ENCODE measurements around the gene PI4K2A. TPM values are rescaled to one million over a fixed set of nuclear protein-coding genes. Genes with fewer than 3 reads are reported as not detected.
A peak's percentile ranks its signal among the peaks of the same experiment; 100 is the strongest.

Gene PI4K2A
- polyA plus RNA-seq, 1 donor from 2014 or later, result 14.4 TPM

DNA sequence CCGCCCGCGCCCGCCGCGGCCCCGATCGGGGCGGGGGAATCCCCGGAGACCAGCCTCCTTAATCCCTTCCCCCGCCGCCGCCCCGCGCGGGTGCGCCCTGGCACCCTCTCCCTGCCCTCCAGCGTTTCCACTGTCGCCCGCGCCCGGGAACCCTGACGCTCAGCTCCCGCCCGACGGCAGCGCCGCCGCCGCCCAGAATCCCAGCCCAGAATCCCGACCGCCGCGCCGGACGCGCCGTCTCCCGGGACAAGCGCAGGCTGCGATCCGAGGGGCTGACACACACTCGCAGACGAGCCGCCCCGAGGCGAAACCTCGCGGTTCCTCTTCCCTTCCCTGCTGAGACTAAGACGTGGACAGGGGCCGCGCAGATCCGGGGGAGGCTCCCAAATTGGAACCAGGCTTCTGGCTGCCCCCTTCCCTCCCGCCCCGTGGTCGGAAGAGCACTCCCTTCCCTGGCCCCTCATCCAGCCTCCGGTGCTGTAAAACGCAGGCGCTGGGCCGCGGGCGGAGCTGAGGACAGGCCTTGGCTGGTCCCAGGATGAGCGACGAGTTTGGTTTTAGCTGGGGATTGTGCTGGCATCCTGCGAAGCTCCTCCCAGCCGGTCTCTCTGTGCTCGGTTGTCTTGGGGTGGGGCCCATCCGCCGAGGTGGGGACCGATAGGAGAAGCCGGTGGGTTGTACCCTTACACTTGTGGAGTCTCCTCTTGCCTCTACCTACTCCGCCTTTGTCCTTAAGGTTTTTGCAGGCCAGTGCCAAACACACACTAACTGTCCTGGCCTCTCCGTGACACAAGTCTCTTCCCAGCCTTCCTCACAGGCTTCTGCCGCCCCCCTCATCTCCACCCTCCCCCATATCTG, 74.2 kb downstream of the PI4K2A start:
- no peaks in the 10 kb centered on the region for H3K36me3 ChIP-seq (ENCODE audit: insufficient read depth, low read length)
- no peak overlapping the region for H3K27ac ChIP-seq (ENCODE audit: low read length)
- no peak overlapping the region for H3K4me2 ChIP-seq (ENCODE audit: low read length)
- H3K79me2 ChIP-seq (replicated peaks; ENCODE audit: insufficient read depth, low read length), result no peaks in the 10 kb centered on the region
- H2AFZ ChIP-seq (ENCODE audit: low read depth, low read length), result no peak overlapping the region
- TF ChIP-seq SMC3 (conservative IDR thresholded peaks at IDR 0.05; ENCODE audit: poor library complexity) (no peak), EP300 (conservative IDR thresholded peaks at IDR 0.05; ENCODE audit: poor library complexity, severe bottlenecking) (no peak), MXI1 (conservative IDR thresholded peaks at IDR 0.05; ENCODE audit: poor library complexity, severe bottlenecking) (no peak), POLR2AphosphoS5 (IDR thresholded peaks at IDR 0.05) (no peak), RAD21 (conservative IDR thresholded peaks at IDR 0.05) (no peak), EZH2 (IDR thresholded peaks at IDR 0.05; ENCODE audit: borderline replicate concordance, insufficient read depth, low read length, poor library complexity, severe bottlenecking) (no peak), TAF1 (IDR thresholded peaks at IDR 0.05; ENCODE audit: low read depth) (no peak)
- TF ChIP-seq, protein P1, sequence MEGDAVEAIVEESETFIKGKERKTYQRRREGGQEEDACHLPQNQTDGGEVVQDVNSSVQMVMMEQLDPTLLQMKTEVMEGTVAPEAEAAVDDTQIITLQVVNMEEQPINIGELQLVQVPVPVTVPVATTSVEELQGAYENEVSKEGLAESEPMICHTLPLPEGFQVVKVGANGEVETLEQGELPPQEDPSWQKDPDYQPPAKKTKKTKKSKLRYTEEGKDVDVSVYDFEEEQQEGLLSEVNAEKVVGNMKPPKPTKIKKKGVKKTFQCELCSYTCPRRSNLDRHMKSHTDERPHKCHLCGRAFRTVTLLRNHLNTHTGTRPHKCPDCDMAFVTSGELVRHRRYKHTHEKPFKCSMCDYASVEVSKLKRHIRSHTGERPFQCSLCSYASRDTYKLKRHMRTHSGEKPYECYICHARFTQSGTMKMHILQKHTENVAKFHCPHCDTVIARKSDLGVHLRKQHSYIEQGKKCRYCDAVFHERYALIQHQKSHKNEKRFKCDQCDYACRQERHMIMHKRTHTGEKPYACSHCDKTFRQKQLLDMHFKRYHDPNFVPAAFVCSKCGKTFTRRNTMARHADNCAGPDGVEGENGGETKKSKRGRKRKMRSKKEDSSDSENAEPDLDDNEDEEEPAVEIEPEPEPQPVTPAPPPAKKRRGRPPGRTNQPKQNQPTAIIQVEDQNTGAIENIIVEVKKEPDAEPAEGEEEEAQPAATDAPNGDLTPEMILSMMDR (IDR thresholded peaks at IDR 0.05; ENCODE audit: poor library complexity, severe bottlenecking), result no peak
- TF ChIP-seq, protein P2, sequence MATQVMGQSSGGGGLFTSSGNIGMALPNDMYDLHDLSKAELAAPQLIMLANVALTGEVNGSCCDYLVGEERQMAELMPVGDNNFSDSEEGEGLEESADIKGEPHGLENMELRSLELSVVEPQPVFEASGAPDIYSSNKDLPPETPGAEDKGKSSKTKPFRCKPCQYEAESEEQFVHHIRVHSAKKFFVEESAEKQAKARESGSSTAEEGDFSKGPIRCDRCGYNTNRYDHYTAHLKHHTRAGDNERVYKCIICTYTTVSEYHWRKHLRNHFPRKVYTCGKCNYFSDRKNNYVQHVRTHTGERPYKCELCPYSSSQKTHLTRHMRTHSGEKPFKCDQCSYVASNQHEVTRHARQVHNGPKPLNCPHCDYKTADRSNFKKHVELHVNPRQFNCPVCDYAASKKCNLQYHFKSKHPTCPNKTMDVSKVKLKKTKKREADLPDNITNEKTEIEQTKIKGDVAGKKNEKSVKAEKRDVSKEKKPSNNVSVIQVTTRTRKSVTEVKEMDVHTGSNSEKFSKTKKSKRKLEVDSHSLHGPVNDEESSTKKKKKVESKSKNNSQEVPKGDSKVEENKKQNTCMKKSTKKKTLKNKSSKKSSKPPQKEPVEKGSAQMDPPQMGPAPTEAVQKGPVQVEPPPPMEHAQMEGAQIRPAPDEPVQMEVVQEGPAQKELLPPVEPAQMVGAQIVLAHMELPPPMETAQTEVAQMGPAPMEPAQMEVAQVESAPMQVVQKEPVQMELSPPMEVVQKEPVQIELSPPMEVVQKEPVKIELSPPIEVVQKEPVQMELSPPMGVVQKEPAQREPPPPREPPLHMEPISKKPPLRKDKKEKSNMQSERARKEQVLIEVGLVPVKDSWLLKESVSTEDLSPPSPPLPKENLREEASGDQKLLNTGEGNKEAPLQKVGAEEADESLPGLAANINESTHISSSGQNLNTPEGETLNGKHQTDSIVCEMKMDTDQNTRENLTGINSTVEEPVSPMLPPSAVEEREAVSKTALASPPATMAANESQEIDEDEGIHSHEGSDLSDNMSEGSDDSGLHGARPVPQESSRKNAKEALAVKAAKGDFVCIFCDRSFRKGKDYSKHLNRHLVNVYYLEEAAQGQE (IDR thresholded peaks at IDR 0.05; ENCODE audit: borderline replicate concordance), result no peak
- no peaks in the 10 kb centered on the region for H3K9me3 ChIP-seq (ENCODE audit: low read length)
- no peaks in the 10 kb centered on the region for H3K9me2 ChIP-seq (ENCODE audit: insufficient read depth, low read length)
- H4K20me1 ChIP-seq (ENCODE audit: insufficient read depth), result no peaks in the 10 kb centered on the region
- peak overlapping the region; percentile 68 for H3K9ac ChIP-seq (ENCODE audit: low read length)
- H3K27me3 ChIP-seq (ENCODE audit: insufficient read depth, low read depth, low read length), result peaks cover 16% of the 10 kb centered on the region
- H3K4me3 ChIP-seq (ENCODE audit: low read length), result peak overlapping the region; percentile 77
- no peaks in the 10 kb centered on the region for H3F3A ChIP-seq (ENCODE audit: insufficient read depth, low read length, poor library complexity, severe bottlenecking)

DNA sequence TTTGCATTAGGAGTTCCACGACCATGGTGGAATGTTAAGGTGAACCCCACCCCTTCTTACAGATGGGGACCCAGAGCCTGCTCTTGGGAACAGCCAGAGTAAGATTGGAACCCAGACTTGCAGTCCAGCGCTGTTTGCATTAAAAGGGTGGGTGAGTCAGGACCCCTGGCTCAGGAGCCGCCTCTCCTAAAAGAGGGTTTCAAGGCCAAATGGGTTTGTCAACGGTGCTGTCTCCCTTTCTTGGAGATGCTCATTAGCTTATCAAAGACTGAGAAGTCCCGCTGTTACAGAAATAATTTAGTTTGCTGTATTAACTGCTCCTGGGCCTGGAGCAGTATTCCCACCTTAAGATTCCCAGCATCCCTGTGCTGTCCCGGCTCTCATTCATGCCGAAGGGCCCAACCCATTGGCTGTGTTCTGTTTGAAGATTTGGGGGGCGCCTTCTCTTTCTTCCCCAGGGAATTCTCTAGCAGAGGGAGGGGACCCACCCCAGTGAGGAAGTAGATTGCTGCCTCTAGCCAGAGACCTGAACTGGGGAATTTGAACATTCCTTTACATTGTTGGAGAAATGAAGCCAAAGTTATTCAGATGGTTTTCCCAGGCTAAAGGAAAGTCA, 74.9 kb downstream of the PI4K2A start:
- H3K9me3 ChIP-seq (ENCODE audit: low read length), result no peaks in the 10 kb centered on the region

More for the DNA sequence above, 74.9 kb downstream of the PI4K2A start:
- Histone ChIP-seq H2AFZ (ENCODE audit: low read depth, low read length) (no peak overlapping the region), H3K27ac (ENCODE audit: low read length) (no peak overlapping the region), H3F3A (ENCODE audit: insufficient read depth, low read length, poor library complexity, severe bottlenecking) (no peaks in the 10 kb centered on the region), H3K27me3 (ENCODE audit: insufficient read depth, low read depth, low read length) (peaks cover 16% of the 10 kb centered on the region), H3K9me2 (ENCODE audit: insufficient read depth, low read length) (no peaks in the 10 kb centered on the region), H3K36me3 (ENCODE audit: insufficient read depth, low read length) (no peaks in the 10 kb centered on the region), H3K9ac (ENCODE audit: low read length) (no peak overlapping the region), H4K20me1 (ENCODE audit: insufficient read depth) (no peaks in the 10 kb centered on the region), H3K79me2 (replicated peaks; ENCODE audit: insufficient read depth, low read length) (no peaks in the 10 kb centered on the region), H3K4me2 (ENCODE audit: low read length) (no peak overlapping the region), H3K4me3 (ENCODE audit: low read length) (no peak overlapping the region)
- TF ChIP-seq EP300 (conservative IDR thresholded peaks at IDR 0.05; ENCODE audit: poor library complexity, severe bottlenecking), result no peak
- no peak for TF ChIP-seq RAD21 (conservative IDR thresholded peaks at IDR 0.05)
- TF ChIP-seq, protein P2 (IDR thresholded peaks at IDR 0.05; ENCODE audit: borderline replicate concordance), result no peak
- TF ChIP-seq, protein P1 (IDR thresholded peaks at IDR 0.05; ENCODE audit: poor library complexity, severe bottlenecking), result no peak
- TF ChIP-seq POLR2AphosphoS5 (IDR thresholded peaks at IDR 0.05), result no peak
- no peak for TF ChIP-seq TAF1 (IDR thresholded peaks at IDR 0.05; ENCODE audit: low read depth)
- no peak for TF ChIP-seq MXI1 (conservative IDR thresholded peaks at IDR 0.05; ENCODE audit: poor library complexity, severe bottlenecking)
- no peak for TF ChIP-seq EZH2 (IDR thresholded peaks at IDR 0.05; ENCODE audit: borderline replicate concordance, insufficient read depth, low read length, poor library complexity, severe bottlenecking)
- no peak for TF ChIP-seq SMC3 (conservative IDR thresholded peaks at IDR 0.05; ENCODE audit: poor library complexity)

Data from neural cell (in vitro differentiated cells).